CD4-positive, CD25-positive, alpha-beta regulatory T cell (primary cell): ENCODE results near the gene C1QC. TPM values are rescaled to one million over a fixed set of nuclear protein-coding genes. Genes with fewer than 3 reads are reported as not detected.

Source experiments
- ATAC-seq, 2 donors: fragments of 150-1000 bp; cut with Tn5 transposase; one replicate each; pipeline ENCODE4 v1.10.0; 2021; ENCODE audit warnings: low read depth in 2 of 2, moderate number of reproducible peaks in 2 of 2, moderate library complexity in 1 of 2
- DNase-seq, 3 donors: peaks; one replicate each; pipeline versions ENCODE4 v3.0.0 to v3.0.0-alpha.2; 2012 to 2022; ENCODE audit warnings: mixed read lengths in 1 of 3
- H3K27ac ChIP-seq: one replicate; pipeline ENCODE4 v1.7.0; 2013; ENCODE audit warnings: mild to moderate bottlenecking, low read length; ENCODE audit not compliant: insufficient read depth, poor library complexity, severe bottlenecking
- H3K27me3 ChIP-seq: one replicate; pipeline ENCODE4 v1.7.0; 2013; ENCODE audit warnings: low read length; ENCODE audit not compliant: control insufficient read depth, insufficient read depth
- H3K36me3 ChIP-seq: one replicate; pipeline ENCODE4 v1.7.0; 2013; ENCODE audit warnings: mild to moderate bottlenecking, low read length, moderate library complexity; ENCODE audit not compliant: control insufficient read depth, insufficient read depth
- H3K4me1 ChIP-seq: 2 replicates; pipeline ENCODE4 v1.7.0; 2013; ENCODE audit warnings: mild to moderate bottlenecking, low read length; ENCODE audit not compliant: insufficient read depth, control insufficient read depth, poor library complexity, severe bottlenecking
- H3K4me3 ChIP-seq: one replicate; pipeline ENCODE4 v1.7.0; 2013; ENCODE audit warnings: low read depth, mild to moderate bottlenecking, low read length, moderate library complexity
- H3K9me3 ChIP-seq, 2 experiments: 1 replicate in 1 of 2; 2 replicates in 1 of 2; pipeline ENCODE4 v1.7.0; 2013; ENCODE audit warnings: low read length in 2 of 2, mild to moderate bottlenecking in 1 of 2, moderate library complexity in 1 of 2; ENCODE audit not compliant: control insufficient read depth in 2 of 2
- H3K27ac Mint-ChIP-seq, 3 donors: one replicate each; pipeline ENCODE4 v1.8.0; 2020 to 2022; ENCODE audit warnings: mild to moderate bottlenecking in 3 of 3, mixed read lengths in 3 of 3, moderate library complexity in 2 of 3
- H3K27me3 Mint-ChIP-seq: one replicate; pipeline ENCODE4 v1.8.0; 2022; ENCODE audit warnings: mild to moderate bottlenecking, mixed read lengths
- H3K36me3 Mint-ChIP-seq: one replicate; pipeline ENCODE4 v1.8.0; 2020; ENCODE audit warnings: mixed read lengths
- H3K4me1 Mint-ChIP-seq, 4 donors: one replicate each; pipeline ENCODE4 v1.8.0; 2020 to 2022; ENCODE audit warnings: mixed read lengths in 4 of 4, mild to moderate bottlenecking in 1 of 4
- H3K4me3 Mint-ChIP-seq, 4 donors: one replicate each; pipeline ENCODE4 v1.8.0; 2020 to 2022; ENCODE audit warnings: mild to moderate bottlenecking in 4 of 4, mixed read lengths in 4 of 4, moderate library complexity in 3 of 4
- H3K9me3 Mint-ChIP-seq, 7 donors: one replicate each; pipeline ENCODE4 v1.8.0; 2020 to 2022; ENCODE audit warnings: mixed read lengths in 7 of 7, mild to moderate bottlenecking in 3 of 7, moderate library complexity in 2 of 7
- polyA plus RNA-seq, 4 donors: library from polyadenylated mRNA; unstranded; fragments of 300-500 nt; fragmentation: Illumina TruSeq; gene quantifications; one replicate each; pipeline ENCODE4 v1.2.3, GENCODE V29; 2021
- total RNA-seq: library from RNA; stranded (reverse); gene quantifications from one replicate; pipeline ENCODE4 v1.2.3, GENCODE V29; 2022

C1QC gene
- total and polyA plus RNA-seq, 5 donors from 2014 or later = not detected

DNA sequence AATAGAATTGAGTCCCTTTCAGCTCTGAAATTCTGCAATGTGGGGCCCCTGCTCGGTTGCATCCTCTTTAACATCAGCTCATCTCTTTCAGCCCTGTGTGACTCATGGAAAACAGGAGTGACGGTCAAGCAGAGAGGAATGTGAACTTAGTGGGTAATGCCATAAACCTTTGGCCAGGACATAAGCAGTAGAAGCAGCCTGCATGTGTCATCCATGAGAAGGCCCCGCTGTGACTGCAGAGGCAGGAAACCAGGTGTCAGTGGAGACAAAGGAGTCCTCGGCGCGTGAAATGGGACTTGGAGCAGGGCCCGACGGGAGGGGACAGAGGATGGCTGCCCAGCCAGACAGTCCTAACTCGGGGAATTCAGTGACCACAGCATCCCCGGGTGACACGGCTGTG is 46.1 kb downstream of the C1QC start:
- H3K4me3 Mint-ChIP-seq = no peak overlapping the region
- no peaks in the 10 kb centered on the region for H3K36me3 ChIP-seq
- H3K27ac Mint-ChIP-seq = no peak overlapping the region

DNA sequence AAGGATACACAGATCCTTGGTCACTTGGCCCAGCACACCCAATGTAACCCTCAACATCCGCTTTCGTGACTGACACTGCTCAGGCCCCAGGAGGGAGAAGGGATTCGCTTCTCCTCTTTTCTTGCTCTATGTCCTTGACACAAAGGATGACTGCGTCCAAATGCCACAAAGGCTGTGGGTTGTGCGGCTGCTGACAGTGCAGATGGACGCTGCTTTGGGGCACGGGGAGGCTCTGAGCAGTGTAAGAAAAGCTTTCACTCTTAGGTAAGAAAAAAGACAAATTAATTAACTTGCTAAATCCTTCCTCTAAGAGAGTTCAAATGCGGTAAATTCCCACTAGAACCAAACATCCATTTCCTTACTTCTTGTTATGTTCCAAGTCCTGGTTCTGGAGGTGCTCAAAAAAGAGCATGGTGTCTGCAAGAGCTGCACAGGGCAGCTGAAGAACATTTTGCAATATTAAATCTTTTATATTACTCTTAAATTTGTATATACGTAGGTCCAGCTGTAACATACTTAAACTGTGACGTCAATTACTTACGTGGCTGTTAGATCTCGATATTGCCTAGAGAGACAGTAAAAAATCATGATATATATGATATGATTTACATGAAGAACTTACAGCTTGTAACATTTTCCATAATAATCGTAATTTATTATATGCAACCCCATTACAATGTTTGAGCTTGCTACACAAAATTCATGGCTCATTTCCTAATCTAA is 47.8 kb downstream of the C1QC start:
- Mint-ChIP-seq H3K27ac (no peak overlapping the region), H3K9me3 (no peaks in the 10 kb centered on the region), H3K27me3 (no peaks in the 10 kb centered on the region), H3K4me3 (no peak overlapping the region), H3K36me3 (no peaks in the 10 kb centered on the region), H3K4me1 (no peaks in the 10 kb centered on the region)
- H3K4me1 ChIP-seq = no peaks in the 10 kb centered on the region
- ATAC-seq (no peak), DNase-seq (no peak)
- H3K36me3 ChIP-seq = no peaks in the 10 kb centered on the region
- H3K4me3 ChIP-seq = no peak overlapping the region
- H3K27me3 ChIP-seq = no peaks in the 10 kb centered on the region
- H3K9me3 ChIP-seq = no peaks in the 10 kb centered on the region
- no peak overlapping the region for H3K27ac ChIP-seq

More for the DNA sequence above, 46.1 kb downstream of the C1QC start:
- no peaks in the 10 kb centered on the region for H3K9me3 ChIP-seq
- H3K4me3 ChIP-seq = no peak overlapping the region
- no peak for DNase-seq
- no peak for ATAC-seq
- H3K9me3 Mint-ChIP-seq = peaks cover 0 to 2% (median 0%) of the 10 kb centered on the region in 7 donors
- no peaks in the 10 kb centered on the region for H3K27me3 ChIP-seq
- H3K4me1 ChIP-seq = no peaks in the 10 kb centered on the region
- H3K4me1 Mint-ChIP-seq = no peaks in the 10 kb centered on the region
- H3K27me3 Mint-ChIP-seq = no peaks in the 10 kb centered on the region
- no peaks in the 10 kb centered on the region for H3K36me3 Mint-ChIP-seq
- H3K27ac ChIP-seq = no peak overlapping the region

DNA sequence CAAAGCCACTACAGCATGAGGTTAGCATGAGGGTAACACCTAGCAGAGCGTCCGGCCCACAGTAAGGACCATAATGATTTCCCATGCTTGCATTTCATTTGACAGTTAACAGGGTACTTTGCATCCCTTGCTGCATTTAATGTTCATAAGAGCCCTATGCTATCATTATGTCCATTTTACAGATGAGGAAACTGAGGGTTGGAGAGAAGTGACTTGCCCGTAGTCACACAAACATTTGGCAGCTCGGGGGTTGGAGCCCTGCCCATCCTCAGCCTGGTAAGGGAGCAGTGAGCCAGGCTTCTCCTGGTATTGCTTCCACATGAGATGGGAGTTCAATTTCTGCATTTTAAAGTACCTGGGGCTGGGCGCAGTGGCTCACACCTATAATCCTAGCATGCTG is 50.7 kb downstream of the C1QC start:
- Mint-ChIP-seq H3K4me3 (no peak overlapping the region), H3K27ac (no peak overlapping the region), H3K36me3 (no peaks in the 10 kb centered on the region), H3K9me3 (no peaks in the 10 kb centered on the region), H3K27me3 (no peaks in the 10 kb centered on the region), H3K4me1 (no peaks in the 10 kb centered on the region)
- H3K9me3 ChIP-seq = no peaks in the 10 kb centered on the region
- no peaks in the 10 kb centered on the region for H3K4me1 ChIP-seq
- DNase-seq (no peak), ATAC-seq (no peak)
- no peaks in the 10 kb centered on the region for H3K36me3 ChIP-seq
- no peaks in the 10 kb centered on the region for H3K27me3 ChIP-seq
- no peak overlapping the region for H3K4me3 ChIP-seq
- H3K27ac ChIP-seq = no peak overlapping the region

DNA sequence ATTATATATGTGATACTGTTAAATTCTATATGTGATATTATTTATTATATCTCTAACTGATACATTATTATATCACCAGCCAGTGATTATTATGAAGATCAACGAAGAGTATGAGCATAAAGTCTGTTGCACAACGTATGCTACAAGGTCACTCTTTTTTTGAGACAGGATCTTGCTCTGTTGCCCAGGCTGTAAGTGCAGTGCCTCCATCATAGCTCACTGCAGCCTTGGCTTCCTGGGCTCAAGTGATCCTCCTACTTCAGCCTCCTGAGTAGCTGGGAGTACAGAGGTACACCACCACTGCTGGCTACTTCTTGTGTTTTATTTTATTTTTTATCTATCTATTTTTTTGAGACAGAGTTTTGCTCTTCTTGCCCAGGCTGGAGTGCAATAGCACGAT is 53.2 kb downstream of the C1QC start:
- no peaks in the 10 kb centered on the region for H3K9me3 Mint-ChIP-seq
- Histone ChIP-seq H3K27me3 (no peaks in the 10 kb centered on the region), H3K27ac (no peak overlapping the region), H3K36me3 (no peaks in the 10 kb centered on the region), H3K4me1 (no peaks in the 10 kb centered on the region), H3K9me3 (no peaks in the 10 kb centered on the region), H3K4me3 (no peak overlapping the region)
- DNase-seq = no peak
- H3K4me1 Mint-ChIP-seq = no peaks in the 10 kb centered on the region
- no peak for ATAC-seq
- no peak overlapping the region for H3K4me3 Mint-ChIP-seq
- no peak overlapping the region for H3K27ac Mint-ChIP-seq
- no peaks in the 10 kb centered on the region for H3K27me3 Mint-ChIP-seq
- no peaks in the 10 kb centered on the region for H3K36me3 Mint-ChIP-seq

Other genes starting within 250 kb of the C1QC start
- gene ZBTB40, start 191.8 kb upstream of the C1QC start, total RNA-seq = 45.4 TPM
- gene ZBTB40, start 191.8 kb upstream of the C1QC start, polyA plus RNA-seq = 1 to 10 TPM; 2.9 to 4.3 (median 3.7) TPM
- gene EPHA8, start 80.1 kb upstream of the C1QC start, total RNA-seq = not detected
- gene EPHA8, start 80.1 kb upstream of the C1QC start, polyA plus RNA-seq = not detected
- gene C1QA, start 7.0 kb upstream of the C1QC start, total RNA-seq = not detected
- not detected for gene C1QA, start 7.0 kb upstream of the C1QC start, polyA plus RNA-seq
- not detected for gene C1QB, start 9.6 kb downstream of the C1QC start, total RNA-seq
- gene C1QB, start 9.6 kb downstream of the C1QC start, polyA plus RNA-seq = not detected
- not detected for gene EPHB2, start 67.2 kb downstream of the C1QC start, total RNA-seq
- gene EPHB2, start 67.2 kb downstream of the C1QC start, polyA plus RNA-seq = not detected